ENCODE results near the gene LRRC61.
"Not testable (repeated sequence)": the region's sequence is repeated elsewhere in the genome, so short reads cannot be mapped to it uniquely, and the experiment has no call there.

Gene LRRC61

GRCh38 chr7:150385884-150386283 is 62.7 kb downstream of the LRRC61 start:
- DNase-seq, result not testable (repeated sequence)
